Breast epithelium (tissue), 4 donors: ENCODE data around the gene NYNRIN. TPM values are rescaled to one million over a fixed set of nuclear protein-coding genes. Genes with fewer than 3 reads are reported as not detected.
"Not testable (repeated sequence)": the region's sequence is repeated elsewhere in the genome, so short reads cannot be mapped to it uniquely, and the experiment has no call there.

Experiments used
- DNase-seq, 2 donors: peaks; one replicate each; pipeline ENCODE4 v3.0.0-alpha.2; 2019; ENCODE audit warnings: low spot score in 2 of 2
- H3K27ac ChIP-seq, 2 donors: fragments of 200-600 bp; sonication (generic) in 1 of 2; one replicate each; pipeline ENCODE4 v1.5.1; 2016 to 2019; ENCODE audit warnings: mild to moderate bottlenecking in 1 of 2
- H3K27me3 ChIP-seq, 2 donors: fragments of 200-600 bp; sonication (generic) in 1 of 2; one replicate each; pipeline versions ENCODE4 v1.5.1 to v1.6.0; 2017 to 2019; ENCODE audit warnings: control low read depth in 1 of 2, mild to moderate bottlenecking in 1 of 2
- H3K36me3 ChIP-seq: fragments of 200-600 bp; one replicate; pipeline ENCODE4 v1.5.1; 2019
- H3K4me1 ChIP-seq, 2 donors: fragments of 200-600 bp; sonication (generic); one replicate each; pipeline ENCODE4 v1.5.1; 2016 to 2019; ENCODE audit warnings: control low read depth in 1 of 2
- H3K4me3 ChIP-seq, 3 donors: fragments of 200-600 bp; sonication (generic); 1 replicate in 2 of 3; 2 replicates in 1 of 3; pipeline ENCODE4 v1.5.1; 2016 to 2019; ENCODE audit warnings: mild to moderate bottlenecking in 3 of 3, moderate library complexity in 2 of 3
- H3K9me3 ChIP-seq, 2 donors: fragments of 200-600 bp; sonication (generic) in 1 of 2; one replicate each; pipeline ENCODE4 v1.5.1; 2016 to 2019; ENCODE audit warnings: control low read depth in 1 of 2
- POLR2A ChIP-seq: fragments of 450-650 bp; IDR thresholded peaks from one replicate; pipeline ENCODE4 v1.6.1; 2016; ENCODE audit warnings: antibody characterized with exemption, mild to moderate bottlenecking, moderate library complexity
- POLR2AphosphoS5 ChIP-seq, 3 donors: sonication (generic); formaldehyde crosslinking; IDR thresholded peaks; one replicate each; pipeline ENCODE4 v1.6.1; 2017; ENCODE audit warnings: antibody characterized with exemption in 3 of 3
- intact Hi-C: fragments of 100-400 bp; cut with DNase I; formaldehyde crosslinking; loops from one replicate; pipeline ENCODE4 v1.15.1; 2023; ENCODE audit warnings: low total_unique reads
- total RNA-seq, 3 donors: library from RNA; depleted of rRNA; stranded (reverse); fragments of >200 nt; gene quantifications; one replicate each; pipeline ENCODE4 v1.1.0, GENCODE V29; 2016
- TF ChIP-seq, protein P1 (sequence below), 3 donors: fragments of 450-650 bp; IDR thresholded peaks; one replicate each; pipeline ENCODE4 v1.5.1; 2016 to 2017; ENCODE audit warnings: antibody characterized with exemption in 3 of 3, mild to moderate bottlenecking in 3 of 3, moderate library complexity in 3 of 3

NYNRIN gene
- total RNA-seq, 3 donors from 2014 or later = 6.4 to 8.2 (median 7.7) TPM

DNA sequence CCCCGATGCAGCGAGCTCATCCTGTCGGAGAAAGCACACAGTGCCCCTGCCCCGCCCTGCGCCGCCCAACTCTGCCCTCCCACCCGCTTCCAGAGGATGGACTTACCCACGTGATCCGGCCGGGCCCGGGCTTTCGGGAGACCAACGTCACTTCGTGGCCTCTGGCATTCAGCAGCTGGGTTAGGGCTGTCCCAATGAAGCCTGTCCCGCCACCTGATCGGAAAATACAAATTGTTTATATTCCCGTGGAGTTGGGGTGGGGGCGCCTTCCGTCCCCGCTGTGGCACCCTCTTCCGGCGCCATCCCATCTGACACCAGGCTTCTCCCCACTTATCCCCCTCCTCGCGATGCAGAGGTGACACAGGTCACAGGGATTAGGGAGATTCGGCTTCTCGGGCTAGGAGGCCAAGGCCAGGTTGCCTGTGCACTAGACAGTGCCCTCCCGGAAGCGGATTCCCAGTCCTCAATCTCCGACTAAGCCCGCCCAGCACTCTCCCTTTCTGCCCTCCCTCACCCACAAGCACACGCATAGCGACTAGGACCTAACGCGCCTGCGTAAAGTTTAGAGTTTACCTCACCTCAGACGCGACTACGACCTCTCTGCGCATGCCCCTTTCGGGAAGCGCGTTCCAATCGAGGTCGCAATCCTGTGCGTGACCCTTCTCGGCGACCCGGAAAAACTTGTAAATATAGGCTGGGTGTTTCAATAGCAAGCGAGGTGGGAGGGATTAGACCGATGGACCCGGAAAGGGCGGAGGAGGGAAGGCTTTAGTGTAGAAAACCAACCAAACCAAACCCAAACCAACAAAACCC, 43.6 kb downstream of the NYNRIN start, which contains the start of gene SDR39U1:
Gene SDR39U1, minus strand, starts transcription at position 537 of the 813 bp plus-strand sequence. Its CDS starts 7 bp downstream, at position 530.
- peaks cover 0 to 17% of the 10 kb centered on the region in 2 donors for H3K4me1 ChIP-seq
- intact Hi-C loops = no loop called here
- TF ChIP-seq POLR2AphosphoS5 (IDR thresholded peaks at IDR 0.05) (peak; percentile 89 to 97 (median 90)), POLR2A (peak; percentile 88)
- TF ChIP-seq, protein P1, sequence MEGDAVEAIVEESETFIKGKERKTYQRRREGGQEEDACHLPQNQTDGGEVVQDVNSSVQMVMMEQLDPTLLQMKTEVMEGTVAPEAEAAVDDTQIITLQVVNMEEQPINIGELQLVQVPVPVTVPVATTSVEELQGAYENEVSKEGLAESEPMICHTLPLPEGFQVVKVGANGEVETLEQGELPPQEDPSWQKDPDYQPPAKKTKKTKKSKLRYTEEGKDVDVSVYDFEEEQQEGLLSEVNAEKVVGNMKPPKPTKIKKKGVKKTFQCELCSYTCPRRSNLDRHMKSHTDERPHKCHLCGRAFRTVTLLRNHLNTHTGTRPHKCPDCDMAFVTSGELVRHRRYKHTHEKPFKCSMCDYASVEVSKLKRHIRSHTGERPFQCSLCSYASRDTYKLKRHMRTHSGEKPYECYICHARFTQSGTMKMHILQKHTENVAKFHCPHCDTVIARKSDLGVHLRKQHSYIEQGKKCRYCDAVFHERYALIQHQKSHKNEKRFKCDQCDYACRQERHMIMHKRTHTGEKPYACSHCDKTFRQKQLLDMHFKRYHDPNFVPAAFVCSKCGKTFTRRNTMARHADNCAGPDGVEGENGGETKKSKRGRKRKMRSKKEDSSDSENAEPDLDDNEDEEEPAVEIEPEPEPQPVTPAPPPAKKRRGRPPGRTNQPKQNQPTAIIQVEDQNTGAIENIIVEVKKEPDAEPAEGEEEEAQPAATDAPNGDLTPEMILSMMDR (IDR thresholded peaks at IDR 0.05) = peak; percentile 14 to 21 (median 16)
- peak; percentile 96 to 98 for DNase-seq
- H3K36me3 ChIP-seq = no peaks in the 10 kb centered on the region
- peak within 1 kb of the TSS; percentile 59 to 82 (median 75) for H3K4me3 ChIP-seq
- no peaks in the 10 kb centered on the region for H3K27me3 ChIP-seq
- H3K27ac ChIP-seq = peak within 1 kb of the TSS; percentile 99 to 100
- no peaks in the 10 kb centered on the region for H3K9me3 ChIP-seq

DNA sequence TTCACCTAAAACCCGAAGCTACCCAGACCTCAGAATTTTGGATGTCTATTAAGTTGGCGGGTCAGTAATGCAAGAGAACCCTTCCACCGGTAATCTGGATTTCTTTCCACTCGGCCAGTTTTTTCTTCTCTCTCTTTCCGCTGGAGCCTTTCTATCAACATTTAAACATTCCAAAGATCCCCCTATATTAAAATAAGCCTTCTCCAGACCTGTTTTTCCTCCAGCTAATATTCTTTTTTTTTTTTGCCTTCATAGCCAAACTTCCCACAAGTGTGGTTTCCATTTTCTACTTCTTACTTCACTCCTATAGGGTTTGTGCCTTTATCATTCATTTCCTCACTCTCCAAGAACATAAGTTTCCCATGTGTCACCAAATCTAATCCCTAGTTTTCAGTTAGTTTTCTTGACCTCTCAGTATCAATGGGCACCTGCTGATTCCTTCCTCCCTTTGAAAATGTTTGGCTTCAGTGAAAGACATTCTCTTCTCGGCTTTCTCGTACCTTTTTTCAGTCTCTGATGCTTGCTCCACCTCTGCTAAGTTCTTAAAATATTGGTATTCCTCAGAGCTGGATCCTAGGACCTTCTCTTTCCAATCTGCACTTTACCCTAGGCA, 44.4 kb downstream of the NYNRIN start:
- TF ChIP-seq POLR2A = no peak
- TF ChIP-seq, protein P1 (IDR thresholded peaks at IDR 0.05) = no peak
- no peak for TF ChIP-seq POLR2AphosphoS5 (IDR thresholded peaks at IDR 0.05)
- peak overlapping the region; percentile 59 to 82 (median 75) for H3K4me3 ChIP-seq
- peak overlapping the region; percentile 99 to 100 for H3K27ac ChIP-seq
- H3K36me3 ChIP-seq = no peaks in the 10 kb centered on the region
- DNase-seq = no peak
- peaks cover 0 to 17% of the 10 kb centered on the region in 2 donors for H3K4me1 ChIP-seq
- intact Hi-C loops = no loop called here
- no peaks in the 10 kb centered on the region for H3K27me3 ChIP-seq
- H3K9me3 ChIP-seq = no peaks in the 10 kb centered on the region

DNA sequence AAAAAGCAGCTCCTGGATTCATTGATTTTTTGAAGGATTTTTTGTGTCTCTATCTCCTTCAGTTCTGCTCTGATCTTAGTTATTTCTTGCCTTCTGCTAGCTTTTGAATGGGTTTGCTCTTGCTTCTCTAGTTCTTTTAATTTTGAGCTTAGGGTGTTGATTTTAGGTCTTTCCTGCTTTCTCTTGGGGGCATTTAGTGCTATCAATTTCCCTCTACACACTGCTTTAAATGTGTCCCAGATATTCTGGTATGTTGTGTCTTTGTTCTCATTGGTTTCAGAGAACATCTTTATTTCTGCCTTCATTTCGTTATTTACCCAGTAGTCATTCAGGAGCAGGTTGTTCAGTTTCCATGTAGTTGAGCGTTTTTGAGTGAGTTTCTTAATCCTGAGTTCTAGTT, 52.0 kb downstream of the NYNRIN start:
- H3K27me3 ChIP-seq, intact Hi-C loops, H3K4me1 ChIP-seq, H3K4me3 ChIP-seq, H3K36me3 ChIP-seq, H3K27ac ChIP-seq, H3K9me3 ChIP-seq, DNase-seq: not testable (repeated sequence)

DNA sequence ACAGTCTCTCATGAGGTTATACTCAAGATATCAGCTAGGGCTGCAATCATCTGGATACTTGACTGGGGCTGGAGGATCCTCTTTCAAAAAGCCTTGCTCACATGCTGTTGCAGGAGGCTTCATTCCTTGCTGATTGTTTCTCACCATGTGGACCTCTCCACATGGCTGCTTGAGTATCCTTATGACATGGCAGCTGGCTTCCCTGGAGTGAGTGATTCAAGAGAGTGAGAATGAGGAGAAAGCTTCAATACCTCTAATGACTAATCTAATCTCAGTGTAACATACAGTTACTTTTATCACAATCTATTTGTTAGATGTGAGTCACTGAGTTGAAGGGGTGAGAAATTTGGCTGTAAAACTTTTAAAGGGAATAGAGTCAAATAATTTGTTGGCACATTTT, 58.2 kb downstream of the NYNRIN start:
- H3K27ac ChIP-seq = no peak overlapping the region
- no peaks in the 10 kb centered on the region for H3K27me3 ChIP-seq
- no peak for TF ChIP-seq POLR2AphosphoS5 (IDR thresholded peaks at IDR 0.05)
- TF ChIP-seq, protein P1 (IDR thresholded peaks at IDR 0.05) = no peak
- TF ChIP-seq POLR2A = no peak

DNA sequence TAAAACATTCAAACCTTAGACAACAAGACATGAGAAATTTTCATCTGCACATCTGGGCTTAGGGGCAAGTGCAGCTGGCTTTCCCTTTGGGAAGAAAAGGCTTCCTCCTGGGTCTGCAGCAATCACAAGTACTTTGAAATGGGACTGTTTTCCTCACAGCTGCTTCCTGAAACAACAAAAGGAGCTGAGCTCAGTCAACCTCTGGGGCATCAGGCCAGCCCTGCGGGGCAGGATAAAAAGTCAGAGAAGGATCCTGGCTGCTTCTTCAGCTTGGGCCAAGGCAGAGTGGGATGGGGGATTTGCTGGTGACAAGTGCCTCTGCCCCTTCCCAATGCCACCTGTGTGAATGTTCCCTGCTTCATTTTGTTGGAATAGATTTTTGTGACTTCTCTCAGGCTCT, 59.9 kb downstream of the NYNRIN start:
- Histone ChIP-seq H3K36me3 (no peaks in the 10 kb centered on the region), H3K4me1 (no peaks in the 10 kb centered on the region), H3K27ac (no peak overlapping the region), H3K4me3 (no peak overlapping the region), H3K9me3 (no peaks in the 10 kb centered on the region), H3K27me3 (no peaks in the 10 kb centered on the region)
- intact Hi-C loops = no loop called here
- no peak for DNase-seq
- TF ChIP-seq, protein P1 (IDR thresholded peaks at IDR 0.05) = no peak
- TF ChIP-seq POLR2AphosphoS5 (IDR thresholded peaks at IDR 0.05) (no peak), POLR2A (no peak)

More for the DNA sequence above, 58.2 kb downstream of the NYNRIN start:
- Histone ChIP-seq H3K4me1 (no peaks in the 10 kb centered on the region), H3K36me3 (no peaks in the 10 kb centered on the region), H3K9me3 (no peaks in the 10 kb centered on the region), H3K4me3 (no peak overlapping the region)
- intact Hi-C loops = no loop called here
- no peak for DNase-seq
